Immature natural killer cell (primary cell): ENCODE measurements around the gene MAPK10. TPM values are rescaled to one million over a fixed set of nuclear protein-coding genes. Genes with fewer than 3 reads are reported as not detected.

Source experiments
- DNase-seq, 3 donors: peaks; one replicate each; pipeline ENCODE4 v3.0.0; 2022; ENCODE audit warnings: mixed read lengths in 1 of 3
- H3K27ac Mint-ChIP-seq, 6 donors: one replicate each; pipeline ENCODE4 v1.8.0; 2020; ENCODE audit warnings: mixed read lengths in 6 of 6, mild to moderate bottlenecking in 5 of 6, inconsistent platforms in 4 of 6, moderate library complexity in 3 of 6
- H3K27me3 Mint-ChIP-seq, 3 donors: one replicate each; pipeline ENCODE4 v1.8.0; 2020 to 2021; ENCODE audit warnings: low read depth in 3 of 3, mild to moderate bottlenecking in 3 of 3, mixed read lengths in 3 of 3, moderate library complexity in 3 of 3, inconsistent platforms in 1 of 3
- H3K36me3 Mint-ChIP-seq, 3 donors: one replicate each; pipeline ENCODE4 v1.8.0; 2020; ENCODE audit warnings: mixed read lengths in 3 of 3, inconsistent platforms in 2 of 3, mild to moderate bottlenecking in 2 of 3
- H3K4me1 Mint-ChIP-seq, 2 donors: one replicate each; pipeline ENCODE4 v1.8.0; 2020; ENCODE audit warnings: inconsistent platforms in 2 of 2, mild to moderate bottlenecking in 2 of 2, mixed read lengths in 2 of 2, moderate library complexity in 1 of 2
- H3K4me3 Mint-ChIP-seq, 5 donors: one replicate each; pipeline ENCODE4 v1.8.0; 2020; ENCODE audit warnings: mild to moderate bottlenecking in 5 of 5, mixed read lengths in 5 of 5, inconsistent platforms in 3 of 5, moderate library complexity in 3 of 5
- H3K9me3 Mint-ChIP-seq, 6 donors: one replicate each; pipeline ENCODE4 v1.8.0; 2020; ENCODE audit warnings: mild to moderate bottlenecking in 6 of 6, mixed read lengths in 6 of 6, inconsistent platforms in 4 of 6, moderate library complexity in 3 of 6
- polyA plus RNA-seq, 3 donors: library from polyadenylated mRNA; unstranded; fragments of 300-500 nt; fragmentation: Illumina TruSeq; gene quantifications; one replicate each; pipeline ENCODE4 v1.2.3, GENCODE V29; 2021

Gene MAPK10
- not detected for polyA plus RNA-seq

DNA sequence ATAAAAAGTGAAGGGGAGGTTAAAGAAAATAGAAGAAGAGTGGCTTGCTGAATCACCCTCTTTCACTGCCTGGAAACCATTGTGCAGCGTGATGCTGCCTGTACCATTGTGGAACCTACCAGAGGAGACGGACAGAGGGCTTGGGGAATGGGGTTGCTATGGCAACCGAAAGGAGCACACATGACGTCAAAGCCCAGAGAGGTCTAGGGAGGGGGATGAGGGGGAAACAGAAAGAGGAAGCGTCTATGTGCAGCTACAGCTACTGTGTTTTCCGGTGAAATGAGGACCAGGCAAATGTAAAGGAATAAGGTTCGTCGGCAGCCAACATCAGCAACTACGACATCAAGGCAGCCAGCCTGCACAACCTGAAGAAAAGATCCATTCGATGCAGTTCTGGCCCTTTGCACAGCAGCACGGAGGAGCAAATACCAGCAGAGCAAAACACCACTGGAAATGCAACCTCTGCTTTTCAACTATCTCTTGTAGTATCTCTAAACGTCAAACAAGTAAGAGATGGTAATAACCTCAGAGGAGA lies at the start of gene MAPK10:
MAPK10 (minus strand) TSS at position 110 of the 535 bp plus-strand sequence.
- H3K4me3 Mint-ChIP-seq, result peak within 1 kb of the TSS; percentile 75 to 94 (median 87)
- H3K27me3 Mint-ChIP-seq, result peaks cover 0 to 7% (median 0%) of the 10 kb centered on the region in 3 donors
- peaks cover 12 to 18% of the 10 kb centered on the region in 2 donors for H3K4me1 Mint-ChIP-seq
- peak; percentile 59 to 71 (median 62) for DNase-seq
- no peaks in the 10 kb centered on the region for H3K36me3 Mint-ChIP-seq
- H3K27ac Mint-ChIP-seq, result peak within 1 kb of the TSS; percentile 55 to 96 (median 85)
- H3K9me3 Mint-ChIP-seq, result peaks cover 0 to 3% (median 0%) of the 10 kb centered on the region in 6 donors

DNA sequence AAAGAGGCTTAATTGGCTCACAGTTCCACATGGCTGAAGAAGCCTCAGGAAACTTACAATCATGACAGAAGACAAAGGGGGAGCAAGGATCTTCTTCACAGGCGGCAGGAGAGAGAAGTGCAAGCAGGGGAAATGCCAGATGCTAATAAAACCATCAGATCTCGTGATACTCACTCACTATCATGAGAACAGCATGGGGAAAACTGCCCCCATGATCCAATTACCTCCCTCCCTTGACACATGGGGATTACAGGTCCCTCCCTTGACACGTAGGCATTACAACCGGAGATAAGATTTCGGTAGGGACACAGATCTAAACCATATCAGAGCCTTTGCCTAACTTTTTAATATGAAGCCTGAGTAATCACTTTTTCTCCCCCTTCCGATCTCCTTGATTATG lies 43.7 kb upstream of the MAPK10 start:
- Mint-ChIP-seq H3K4me3 (no peak overlapping the region), H3K36me3 (no peaks in the 10 kb centered on the region), H3K9me3 (peaks cover 0 to 13% (median 8%) of the 10 kb centered on the region in 6 donors), H3K27ac (no peak overlapping the region), H3K4me1 (no peaks in the 10 kb centered on the region), H3K27me3 (peaks cover 0 to 1% (median 0%) of the 10 kb centered on the region in 3 donors)
- no peak for DNase-seq

- Mint-ChIP-seq H3K9me3 (peaks cover 0 to 6% (median 5%) of the 10 kb centered on the region in 6 donors), H3K27me3 (peaks cover 0 to 1% (median 0%) of the 10 kb centered on the region in 3 donors), H3K27ac (no peak overlapping the region), H3K4me1 (no peaks in the 10 kb centered on the region), H3K36me3 (no peaks in the 10 kb centered on the region), H3K4me3 (no peak overlapping the region)
- no peak for DNase-seq
Measured at GRCh38 chr4:86401826-86402225, 42.0 kb upstream of the MAPK10 start.

DNA sequence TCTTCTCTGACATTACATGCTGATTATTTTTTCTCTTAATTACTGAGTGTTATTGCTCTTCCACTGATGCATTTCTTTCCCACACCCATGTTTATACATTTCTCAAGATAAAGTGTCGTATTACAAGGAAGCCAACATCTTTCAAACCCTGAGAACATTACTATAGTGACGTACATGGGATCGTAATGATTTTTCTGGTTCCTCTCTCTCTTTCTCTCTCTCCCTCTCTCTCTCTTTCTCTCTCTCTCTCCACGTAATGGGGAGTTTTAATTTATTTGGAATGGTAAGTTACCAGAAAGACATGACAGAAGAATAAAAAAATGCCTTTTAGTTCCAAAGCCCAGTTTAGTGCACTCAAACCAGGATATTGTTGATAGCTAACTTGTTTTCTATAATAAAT lies 40.4 kb upstream of the MAPK10 start:
- H3K36me3 Mint-ChIP-seq, result no peaks in the 10 kb centered on the region
- no peaks in the 10 kb centered on the region for H3K4me1 Mint-ChIP-seq
- no peak overlapping the region for H3K27ac Mint-ChIP-seq

DNA sequence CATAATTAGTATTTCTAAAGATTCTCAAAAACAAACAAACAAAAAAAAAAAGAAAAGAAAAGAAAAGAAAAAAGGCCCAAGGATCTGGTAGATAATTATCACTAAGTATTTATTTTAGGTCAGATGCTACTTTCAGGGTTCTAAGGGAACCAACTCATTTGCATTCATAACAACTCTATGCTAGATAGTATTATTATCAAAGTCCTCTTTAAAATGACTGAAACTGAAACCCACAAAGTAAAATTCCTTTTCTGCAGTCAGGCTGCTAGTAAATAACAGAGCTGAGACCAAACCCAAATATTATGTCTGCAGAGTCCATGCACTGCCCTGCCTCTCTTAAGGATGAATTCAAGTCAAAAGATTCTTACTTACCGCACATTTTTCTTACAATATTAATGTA lies 38.3 kb upstream of the MAPK10 start:
- Mint-ChIP-seq H3K4me1 (no peaks in the 10 kb centered on the region), H3K4me3 (no peak overlapping the region), H3K27ac (no peak overlapping the region), H3K27me3 (peaks cover 0 to 1% (median 0%) of the 10 kb centered on the region in 3 donors), H3K9me3 (peaks cover 0 to 6% (median 3%) of the 10 kb centered on the region in 6 donors), H3K36me3 (no peaks in the 10 kb centered on the region)
- no peak for DNase-seq

More for the DNA sequence above, 40.4 kb upstream of the MAPK10 start:
- Mint-ChIP-seq H3K9me3 (peaks cover 0 to 6% (median 4%) of the 10 kb centered on the region in 6 donors), H3K27me3 (peaks cover 0 to 1% (median 0%) of the 10 kb centered on the region in 3 donors), H3K4me3 (no peak overlapping the region)
- no peak for DNase-seq

DNA sequence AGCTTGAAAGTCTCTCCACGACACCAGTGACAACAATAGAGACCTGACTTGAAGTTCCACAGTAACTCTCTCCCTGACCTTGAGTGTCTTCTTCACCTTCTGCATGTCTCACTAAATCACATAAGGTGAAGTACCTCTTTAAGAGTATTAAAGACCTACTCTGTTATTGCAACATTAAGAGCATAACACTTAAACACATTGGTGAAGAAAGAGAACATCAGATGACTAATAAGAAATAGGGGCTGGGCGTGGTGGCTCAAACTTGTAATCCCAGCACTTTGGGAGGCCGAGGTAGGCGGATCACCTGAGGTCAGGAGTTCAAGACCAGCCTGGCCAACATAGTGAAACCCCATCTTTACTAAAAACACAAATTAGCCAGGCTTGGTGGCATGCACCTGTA lies 33.9 kb upstream of the MAPK10 start:
- peaks cover 0 to 3% (median 0%) of the 10 kb centered on the region in 6 donors for H3K9me3 Mint-ChIP-seq
- no peak overlapping the region for H3K4me3 Mint-ChIP-seq
- no peak for DNase-seq
- H3K36me3 Mint-ChIP-seq, result no peaks in the 10 kb centered on the region
- H3K27me3 Mint-ChIP-seq, result peaks cover 0 to 3% (median 0%) of the 10 kb centered on the region in 3 donors
- H3K27ac Mint-ChIP-seq, result no peak overlapping the region
- no peaks in the 10 kb centered on the region for H3K4me1 Mint-ChIP-seq

DNA sequence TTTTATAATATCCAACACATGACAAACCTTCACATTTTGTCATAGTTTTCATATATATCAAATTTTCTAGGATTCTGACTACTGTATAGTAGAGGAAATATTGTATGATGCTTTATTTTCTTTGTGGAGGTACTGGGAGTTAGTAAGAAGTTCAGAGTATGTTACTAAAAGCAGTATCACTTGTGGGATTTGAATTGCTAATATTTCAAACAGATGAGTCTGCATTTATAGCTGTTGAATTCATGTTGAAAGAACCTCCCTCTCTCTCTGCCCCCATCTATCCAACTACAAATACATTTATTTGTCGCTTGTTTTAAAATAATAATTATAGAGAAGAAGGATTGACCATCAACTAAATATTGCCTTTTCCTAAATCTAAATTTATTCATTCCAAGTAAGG lies 29.8 kb upstream of the MAPK10 start:
- no peak for DNase-seq
- Mint-ChIP-seq H3K27ac (no peak overlapping the region), H3K36me3 (no peaks in the 10 kb centered on the region), H3K9me3 (no peaks in the 10 kb centered on the region), H3K4me3 (no peak overlapping the region), H3K4me1 (no peaks in the 10 kb centered on the region), H3K27me3 (peaks cover 0 to 3% (median 0%) of the 10 kb centered on the region in 3 donors)

GRCh38 chr4:86388252-86388651 lies 28.4 kb upstream of the MAPK10 start:
- H3K36me3 Mint-ChIP-seq, result no peaks in the 10 kb centered on the region
- H3K9me3 Mint-ChIP-seq, result no peaks in the 10 kb centered on the region
- no peak overlapping the region for H3K27ac Mint-ChIP-seq
- DNase-seq, result no peak
- H3K4me1 Mint-ChIP-seq, result no peaks in the 10 kb centered on the region
- peaks cover 0 to 3% (median 0%) of the 10 kb centered on the region in 3 donors for H3K27me3 Mint-ChIP-seq
- no peak overlapping the region for H3K4me3 Mint-ChIP-seq

DNA sequence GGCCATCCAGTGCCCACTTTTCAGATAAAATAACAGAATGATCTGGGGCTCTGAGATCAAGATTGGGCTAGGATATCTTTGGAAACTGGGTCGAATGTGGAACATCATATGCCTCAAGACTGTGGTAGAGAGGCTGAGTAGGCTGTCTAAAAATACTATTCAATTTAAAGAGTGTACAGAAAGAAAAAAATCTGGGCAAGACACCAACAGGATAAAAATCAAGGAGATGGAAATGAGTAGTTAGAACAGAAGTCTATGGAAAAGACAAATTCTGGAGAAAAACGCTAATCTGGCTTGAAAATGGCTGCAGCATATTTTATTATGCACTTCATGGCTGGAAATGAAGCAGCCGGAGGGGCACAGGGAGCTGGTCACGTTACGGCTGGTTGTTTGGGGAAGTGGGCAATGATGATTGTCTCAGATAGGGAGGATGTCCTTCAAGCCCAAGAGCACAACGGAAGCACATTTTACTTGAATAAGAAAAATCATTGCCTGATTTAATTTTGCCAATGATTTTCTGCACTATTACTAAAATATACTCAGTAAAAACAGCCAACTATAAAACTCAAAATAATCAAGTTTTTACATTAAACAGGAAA lies 27.1 kb upstream of the MAPK10 start:
- no peak overlapping the region for H3K27ac Mint-ChIP-seq
- no peaks in the 10 kb centered on the region for H3K36me3 Mint-ChIP-seq
- H3K4me3 Mint-ChIP-seq, result no peak overlapping the region
- no peaks in the 10 kb centered on the region for H3K9me3 Mint-ChIP-seq
- H3K27me3 Mint-ChIP-seq, result no peaks in the 10 kb centered on the region
- DNase-seq, result no peak
- H3K4me1 Mint-ChIP-seq, result no peaks in the 10 kb centered on the region

DNA sequence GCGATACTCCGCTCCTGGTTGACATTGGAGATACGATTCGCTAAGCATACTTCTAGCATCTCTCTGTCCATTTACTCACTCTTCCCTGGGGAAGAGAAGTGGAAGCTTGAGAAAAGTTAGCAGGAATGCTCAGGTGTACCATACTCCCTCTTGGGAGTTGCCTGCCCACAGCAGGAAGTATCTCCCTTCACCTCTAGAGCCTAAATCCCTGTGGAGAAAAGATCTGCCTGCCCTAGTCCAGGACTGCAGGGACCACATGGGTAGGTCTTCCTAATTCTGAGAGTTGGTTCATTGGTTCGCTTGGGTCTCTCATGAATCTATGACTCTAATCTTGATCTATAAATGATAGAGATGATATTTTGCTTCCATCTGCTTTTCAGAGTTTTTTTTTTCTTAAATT lies 26.3 kb upstream of the MAPK10 start:
- no peaks in the 10 kb centered on the region for H3K36me3 Mint-ChIP-seq
- no peaks in the 10 kb centered on the region for H3K4me1 Mint-ChIP-seq
- no peaks in the 10 kb centered on the region for H3K27me3 Mint-ChIP-seq
- no peak overlapping the region for H3K4me3 Mint-ChIP-seq
- H3K27ac Mint-ChIP-seq, result no peak overlapping the region
- DNase-seq, result no peak
- peaks cover 0 to 4% (median 0%) of the 10 kb centered on the region in 6 donors for H3K9me3 Mint-ChIP-seq

DNA sequence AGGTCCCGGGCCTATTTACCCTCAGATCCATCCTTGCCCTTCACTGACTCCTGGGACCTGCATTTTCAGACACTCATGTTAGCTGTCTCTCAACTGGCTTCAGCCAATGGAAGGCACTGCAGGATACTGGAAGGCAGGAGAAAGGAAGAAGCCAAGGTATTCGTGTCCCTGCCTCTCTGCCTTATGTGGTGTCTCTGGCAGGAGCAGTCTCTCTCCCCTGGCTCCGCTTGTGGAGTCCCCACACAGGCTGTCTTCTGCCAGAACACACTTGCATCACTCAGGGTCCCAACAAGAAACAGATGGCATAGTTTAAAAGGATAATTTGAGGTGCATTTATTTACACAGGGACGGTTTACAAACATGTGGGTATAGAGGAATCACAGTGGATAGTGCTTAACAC lies 21.6 kb upstream of the MAPK10 start:
- Mint-ChIP-seq H3K27ac (no peak overlapping the region), H3K27me3 (no peaks in the 10 kb centered on the region), H3K4me3 (no peak overlapping the region), H3K9me3 (peaks cover 0 to 10% (median 2%) of the 10 kb centered on the region in 6 donors), H3K4me1 (no peaks in the 10 kb centered on the region), H3K36me3 (no peaks in the 10 kb centered on the region)
- no peak for DNase-seq

- Mint-ChIP-seq H3K27ac (no peak overlapping the region), H3K36me3 (no peaks in the 10 kb centered on the region), H3K4me1 (no peaks in the 10 kb centered on the region), H3K9me3 (peaks cover 0 to 10% (median 2%) of the 10 kb centered on the region in 6 donors), H3K4me3 (no peak overlapping the region), H3K27me3 (no peaks in the 10 kb centered on the region)
- DNase-seq, result no peak
Measured at GRCh38 chr4:86380181-86380724, 20.4 kb upstream of the MAPK10 start.

DNA sequence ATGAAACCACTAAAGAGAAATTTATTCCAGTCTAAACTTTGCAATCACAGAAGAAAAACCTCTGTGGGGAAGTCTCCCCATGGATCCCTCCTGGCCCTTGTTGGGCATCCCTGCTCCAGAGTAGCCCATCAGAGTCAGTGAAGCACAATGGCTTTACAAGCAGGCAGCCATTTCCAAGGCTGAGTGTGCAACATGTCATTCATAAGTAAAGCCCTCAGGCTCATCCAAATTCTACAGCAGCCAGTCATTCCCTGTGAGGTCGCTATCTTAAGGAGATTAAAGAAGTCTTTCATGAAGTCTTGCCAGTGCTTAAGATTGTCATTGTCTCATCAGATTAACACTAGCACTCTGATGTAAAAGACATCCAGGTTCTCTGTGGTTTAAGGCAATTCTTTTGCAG lies 17.0 kb upstream of the MAPK10 start:
- DNase-seq, result no peak
- H3K4me3 Mint-ChIP-seq, result no peak overlapping the region
- no peaks in the 10 kb centered on the region for H3K27me3 Mint-ChIP-seq
- H3K36me3 Mint-ChIP-seq, result no peaks in the 10 kb centered on the region
- H3K27ac Mint-ChIP-seq, result no peak overlapping the region
- H3K9me3 Mint-ChIP-seq, result peaks cover 5 to 19% (median 10%) of the 10 kb centered on the region in 6 donors
- H3K4me1 Mint-ChIP-seq, result no peaks in the 10 kb centered on the region

- Mint-ChIP-seq H3K9me3 (peaks cover 3 to 11% (median 10%) of the 10 kb centered on the region in 6 donors), H3K4me1 (no peaks in the 10 kb centered on the region), H3K27ac (no peak overlapping the region), H3K4me3 (no peak overlapping the region), H3K27me3 (peaks cover 0 to 2% (median 2%) of the 10 kb centered on the region in 3 donors), H3K36me3 (no peaks in the 10 kb centered on the region)
- DNase-seq, result no peak
Measured at GRCh38 chr4:86368433-86368832, 8.6 kb upstream of the MAPK10 start.
